Measurements from ENCODE around the gene ABR.

ABR gene

GRCh38 chr17:980406-981291 is 199.1 kb downstream of the ABR start:
- Histone ChIP-seq H3K4me2 (peak overlapping the region; percentile 75 to 96 (median 91)), H3K27me3 (no peaks in the 10 kb centered on the region), H3K36me3 (peaks cover 0 to 2% (median 0%) of the 10 kb centered on the region in 11 experiments; a peak in 3 of 22 replicates), H3K27ac (peak overlapping the region in 9 of 11 experiments; percentile 41 to 70 (median 68); a peak in 17 of 22 replicates), H3K9ac (peak overlapping the region in 10 of 11 experiments; percentile 70 to 92 (median 80); a peak in 18 of 22 replicates), H3K9me3 (replicated peaks in 1 of 11) (no peaks in the 10 kb centered on the region), H3K4me3 (peak overlapping the region; percentile 75 to 92 (median 83)), H3K4me1 (peaks cover 29 to 62% (median 46%) of the 10 kb centered on the region in 10 experiments), H4K20me1 (peaks cover 0 to 36% (median 0%) of the 10 kb centered on the region in 11 experiments; a peak in 6 of 22 replicates)
- TF ChIP-seq Cebpa-rat (IDR thresholded peaks at IDR 0.05), result no peak

GRCh38 chr17:979539-980405 is 200.0 kb downstream of the ABR start, which contains the start of gene NXN:
Gene NXN, minus strand, starts transcription at chr17:979776.
- Histone ChIP-seq H3K36me3 (peaks cover 0 to 10% (median 0%) of the 10 kb centered on the region in 11 experiments; a peak in 6 of 22 replicates), H3K9me3 (replicated peaks in 1 of 11) (no peaks in the 10 kb centered on the region), H3K4me1 (peaks cover 38 to 71% (median 54%) of the 10 kb centered on the region in 10 experiments), H3K9ac (peak within 1 kb of the TSS; percentile 76 to 95 (median 88)), H3K4me3 (peak within 1 kb of the TSS; percentile 75 to 92 (median 86)), H4K20me1 (peaks cover 0 to 45% (median 4%) of the 10 kb centered on the region in 11 experiments; a peak in 9 of 22 replicates), H3K27me3 (no peaks in the 10 kb centered on the region), H3K27ac (peak within 1 kb of the TSS in 10 of 11 experiments; percentile 42 to 87 (median 82); a peak in 19 of 22 replicates), H3K4me2 (peak within 1 kb of the TSS; percentile 81 to 96 (median 92))
- no peak for TF ChIP-seq Cebpa-rat (IDR thresholded peaks at IDR 0.05)

GRCh38 chr17:979212-979538 is 200.6 kb downstream of the ABR start:
- TF ChIP-seq Cebpa-rat (IDR thresholded peaks at IDR 0.05), result no peak
- Histone ChIP-seq H3K4me1 (peaks cover 39 to 74% (median 54%) of the 10 kb centered on the region in 10 experiments), H3K4me3 (peak overlapping the region; percentile 75 to 92 (median 83)), H3K4me2 (peak overlapping the region; percentile 45 to 92 (median 64); a peak in 19 of 22 replicates), H3K9ac (peak overlapping the region; percentile 70 to 92 (median 80); a peak in 21 of 22 replicates), H3K27me3 (no peaks in the 10 kb centered on the region), H3K9me3 (replicated peaks in 1 of 11) (no peaks in the 10 kb centered on the region), H4K20me1 (peaks cover 0 to 50% (median 4%) of the 10 kb centered on the region in 11 experiments; a peak in 9 of 22 replicates), H3K27ac (peak overlapping the region in 9 of 11 experiments; percentile 57 to 79 (median 74); a peak in 19 of 22 replicates), H3K36me3 (peaks cover 0 to 16% (median 0%) of the 10 kb centered on the region in 11 experiments; a peak in 6 of 22 replicates)

GRCh38 chr17:978103-979093 is 201.4 kb downstream of the ABR start:
- H3K4me3 ChIP-seq, result peak overlapping the region; percentile 75 to 92 (median 86)
- H3K27ac ChIP-seq, result peak overlapping the region in 10 of 11 experiments; percentile 42 to 87 (median 82); a peak in 19 of 22 replicates
- H3K4me1 ChIP-seq, result peaks cover 39 to 71% (median 53%) of the 10 kb centered on the region in 10 experiments
- peak overlapping the region; percentile 76 to 95 (median 88) for H3K9ac ChIP-seq
- no peaks in the 10 kb centered on the region for H3K9me3 ChIP-seq (replicated peaks in 1 of 11)
- H4K20me1 ChIP-seq, result peaks cover 0 to 56% (median 4%) of the 10 kb centered on the region in 11 experiments; a peak in 9 of 22 replicates
- no peaks in the 10 kb centered on the region for H3K27me3 ChIP-seq
- H3K36me3 ChIP-seq, result peaks cover 0 to 21% (median 0%) of the 10 kb centered on the region in 11 experiments; a peak in 6 of 22 replicates
- TF ChIP-seq Cebpa-rat (IDR thresholded peaks at IDR 0.05), result peak in 2 of 11 experiments; percentile 45 to 61; a peak in 3 of 22 replicates
- H3K4me2 ChIP-seq, result peak overlapping the region; percentile 81 to 96 (median 87)

- no peaks in the 10 kb centered on the region for H3K27me3 ChIP-seq
- H3K27ac ChIP-seq, result peak overlapping the region in 7 of 11 experiments; percentile 80 to 87 (median 85); a peak in 10 of 22 replicates
- H3K9ac ChIP-seq, result peak overlapping the region in 9 of 11 experiments; percentile 78 to 95 (median 89); a peak in 16 of 22 replicates
- H3K4me3 ChIP-seq, result peak overlapping the region in 8 of 10 experiments; percentile 76 to 92 (median 88); a peak in 14 of 20 replicates
- H3K4me1 ChIP-seq, result peaks cover 39 to 77% (median 65%) of the 10 kb centered on the region in 10 experiments
- peaks cover 0 to 69% (median 4%) of the 10 kb centered on the region in 11 experiments; a peak in 9 of 22 replicates for H4K20me1 ChIP-seq
- no peak for TF ChIP-seq Cebpa-rat (IDR thresholded peaks at IDR 0.05)
- H3K36me3 ChIP-seq, result peaks cover 0 to 31% (median 0%) of the 10 kb centered on the region in 11 experiments; a peak in 8 of 22 replicates
- H3K9me3 ChIP-seq (replicated peaks in 1 of 11), result peaks cover 0 to 7% (median 0%) of the 10 kb centered on the region in 11 experiments; a peak in 1 of 22 replicates
- H3K4me2 ChIP-seq, result peak overlapping the region; percentile 81 to 96 (median 87); a peak in 21 of 22 replicates
These were observed 202.6 kb downstream of the ABR start for GRCh38 chr17:977166-977565.

- peaks cover 39 to 77% (median 70%) of the 10 kb centered on the region in 10 experiments for H3K4me1 ChIP-seq
- H3K4me3 ChIP-seq, result peak overlapping the region in 2 of 10 experiments; percentile 84 to 92; a peak in 1 of 20 replicates
- H3K9me3 ChIP-seq (replicated peaks in 1 of 11), result peaks cover 0 to 7% (median 0%) of the 10 kb centered on the region in 11 experiments; a peak in 1 of 22 replicates
- peaks cover 0 to 37% (median 0%) of the 10 kb centered on the region in 11 experiments; a peak in 9 of 22 replicates for H3K36me3 ChIP-seq
- no peak for TF ChIP-seq Cebpa-rat (IDR thresholded peaks at IDR 0.05)
- no peak overlapping the region for H3K27ac ChIP-seq
- H4K20me1 ChIP-seq, result peaks cover 0 to 77% (median 4%) of the 10 kb centered on the region in 11 experiments; a peak in 9 of 22 replicates
- no peaks in the 10 kb centered on the region for H3K27me3 ChIP-seq
- peak overlapping the region in 2 of 11 experiments; percentile 87 to 95; a peak in 3 of 22 replicates for H3K9ac ChIP-seq
- peak overlapping the region in 10 of 11 experiments; percentile 81 to 96 (median 86); a peak in 18 of 22 replicates for H3K4me2 ChIP-seq
These were observed 203.5 kb downstream of the ABR start for GRCh38 chr17:976312-976711.
